Activated T-cell treated with anti-CD3 and anti-CD28 coated beads for 24 hours (primary cell): ENCODE data around the gene MAPKBP1.
"Not testable (repeated sequence)": the region's sequence is repeated elsewhere in the genome, so short reads cannot be mapped to it uniquely, and the experiment has no call there.

Experiments
- DNase-seq: peaks from one replicate; pipeline ENCODE4 v3.0.0-alpha.2; 2020; ENCODE audit warnings: low read depth

Gene MAPKBP1, protein sequence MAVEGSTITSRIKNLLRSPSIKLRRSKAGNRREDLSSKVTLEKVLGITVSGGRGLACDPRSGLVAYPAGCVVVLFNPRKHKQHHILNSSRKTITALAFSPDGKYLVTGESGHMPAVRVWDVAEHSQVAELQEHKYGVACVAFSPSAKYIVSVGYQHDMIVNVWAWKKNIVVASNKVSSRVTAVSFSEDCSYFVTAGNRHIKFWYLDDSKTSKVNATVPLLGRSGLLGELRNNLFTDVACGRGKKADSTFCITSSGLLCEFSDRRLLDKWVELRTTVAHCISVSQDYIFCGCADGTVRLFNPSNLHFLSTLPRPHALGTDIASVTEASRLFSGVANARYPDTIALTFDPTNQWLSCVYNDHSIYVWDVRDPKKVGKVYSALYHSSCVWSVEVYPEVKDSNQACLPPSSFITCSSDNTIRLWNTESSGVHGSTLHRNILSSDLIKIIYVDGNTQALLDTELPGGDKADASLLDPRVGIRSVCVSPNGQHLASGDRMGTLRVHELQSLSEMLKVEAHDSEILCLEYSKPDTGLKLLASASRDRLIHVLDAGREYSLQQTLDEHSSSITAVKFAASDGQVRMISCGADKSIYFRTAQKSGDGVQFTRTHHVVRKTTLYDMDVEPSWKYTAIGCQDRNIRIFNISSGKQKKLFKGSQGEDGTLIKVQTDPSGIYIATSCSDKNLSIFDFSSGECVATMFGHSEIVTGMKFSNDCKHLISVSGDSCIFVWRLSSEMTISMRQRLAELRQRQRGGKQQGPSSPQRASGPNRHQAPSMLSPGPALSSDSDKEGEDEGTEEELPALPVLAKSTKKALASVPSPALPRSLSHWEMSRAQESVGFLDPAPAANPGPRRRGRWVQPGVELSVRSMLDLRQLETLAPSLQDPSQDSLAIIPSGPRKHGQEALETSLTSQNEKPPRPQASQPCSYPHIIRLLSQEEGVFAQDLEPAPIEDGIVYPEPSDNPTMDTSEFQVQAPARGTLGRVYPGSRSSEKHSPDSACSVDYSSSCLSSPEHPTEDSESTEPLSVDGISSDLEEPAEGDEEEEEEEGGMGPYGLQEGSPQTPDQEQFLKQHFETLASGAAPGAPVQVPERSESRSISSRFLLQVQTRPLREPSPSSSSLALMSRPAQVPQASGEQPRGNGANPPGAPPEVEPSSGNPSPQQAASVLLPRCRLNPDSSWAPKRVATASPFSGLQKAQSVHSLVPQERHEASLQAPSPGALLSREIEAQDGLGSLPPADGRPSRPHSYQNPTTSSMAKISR (N-terminal part only)

DNA sequence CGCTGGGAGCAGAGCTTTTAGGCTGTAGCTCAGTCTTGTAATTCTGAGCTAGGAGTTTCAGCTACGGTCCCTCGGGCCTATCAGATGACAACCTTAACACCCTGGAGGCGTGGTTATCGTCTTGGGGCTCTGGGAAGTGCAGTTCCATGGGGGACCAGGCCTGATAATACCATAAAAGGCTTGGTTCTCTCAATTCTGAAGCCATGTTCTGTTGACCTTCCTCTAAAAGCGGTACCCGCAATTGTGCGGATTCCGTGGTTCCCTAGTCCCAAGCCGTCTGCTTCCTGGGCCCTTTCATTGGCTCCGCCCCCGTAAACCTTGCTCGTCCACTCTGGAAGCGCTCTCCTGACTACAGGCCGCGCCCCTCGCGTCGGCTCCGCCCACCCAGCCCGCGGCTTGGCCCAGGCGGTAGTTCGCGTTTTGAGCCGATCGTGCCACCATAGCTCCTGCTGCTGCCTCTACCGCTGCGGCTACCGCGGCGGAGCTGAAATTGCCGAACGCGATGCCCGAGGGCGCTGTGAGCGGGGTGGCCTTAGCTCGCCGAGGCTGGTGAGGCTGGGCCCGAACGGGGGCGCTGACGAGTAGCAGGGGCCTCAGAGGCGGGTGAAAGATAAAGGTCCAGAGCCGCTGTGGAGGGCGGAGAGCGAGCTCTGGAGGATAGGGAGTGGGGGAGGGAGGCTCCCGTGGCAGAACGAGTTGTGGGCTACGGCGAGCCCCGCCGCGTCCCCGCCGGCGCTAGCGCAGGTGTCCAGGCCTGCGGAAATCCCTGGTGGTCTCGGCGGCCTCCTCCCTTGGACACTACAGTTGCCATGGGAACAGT is at the start of gene MAPKBP1:
Gene MAPKBP1 (plus strand): TSS at position 423 of the 820 bp plus-strand sequence. CDS start 792 bp downstream, outside the sequence.
- peak; percentile 96 for DNase-seq

DNA sequence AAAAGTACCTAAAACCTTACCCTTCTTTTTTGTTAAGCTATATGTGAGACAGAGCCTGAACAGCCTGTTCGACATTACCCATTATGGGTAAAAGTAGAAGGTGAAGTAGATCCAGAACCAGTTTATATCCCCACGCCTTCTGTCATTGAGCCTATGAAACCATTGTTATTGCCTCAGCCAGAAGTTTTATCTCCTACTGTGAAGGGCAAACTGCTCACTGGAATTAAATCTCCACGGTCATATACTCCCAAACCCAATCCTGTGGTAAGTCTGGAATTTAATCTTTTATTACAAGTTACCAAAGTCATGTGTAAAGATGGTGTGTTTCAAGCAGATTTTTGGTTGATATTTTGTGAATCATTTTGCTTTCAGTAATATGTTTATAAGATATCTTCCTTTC is 47.1 kb upstream of the MAPKBP1 start:
- DNase-seq: no peak

DNA sequence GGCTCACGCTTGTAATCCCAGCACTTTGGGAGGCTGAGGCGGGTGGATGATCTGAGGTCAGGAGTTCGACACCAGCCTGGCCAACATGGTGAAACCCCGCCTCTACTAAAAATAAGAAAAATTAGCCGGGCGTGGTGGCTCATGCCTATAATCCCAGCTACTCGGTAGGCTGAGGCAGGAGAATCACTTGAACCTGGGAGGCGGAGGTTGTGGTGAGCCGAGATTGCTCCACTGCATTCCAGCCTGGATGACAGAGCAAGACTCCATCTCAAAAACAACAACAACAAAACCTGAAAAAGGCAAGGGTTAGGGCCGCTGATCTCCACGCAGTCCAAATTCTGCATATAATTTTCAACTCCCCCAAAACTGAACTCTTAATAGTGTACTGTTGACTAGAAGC is 46.2 kb upstream of the MAPKBP1 start:
- not testable (repeated sequence) for DNase-seq

DNA sequence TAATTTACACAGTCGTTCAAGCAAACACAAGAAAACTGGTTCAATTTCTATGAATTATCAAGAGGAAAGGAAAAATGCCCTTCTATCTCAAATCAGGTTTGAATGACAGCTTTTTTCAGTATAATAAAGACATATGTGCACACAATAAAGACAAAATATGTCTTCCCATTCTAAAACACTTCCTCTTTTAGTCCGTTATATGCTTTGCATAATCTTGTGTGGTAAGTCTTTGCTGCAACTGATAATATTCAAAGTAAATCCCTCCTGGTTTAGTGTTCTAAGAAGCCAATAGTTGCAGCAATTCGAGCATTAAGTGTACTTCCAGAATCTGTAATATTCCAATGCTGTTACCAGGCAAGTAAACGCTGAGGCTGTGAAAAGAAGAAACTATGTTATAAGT is 43.7 kb upstream of the MAPKBP1 start:
- DNase-seq: no peak

DNA sequence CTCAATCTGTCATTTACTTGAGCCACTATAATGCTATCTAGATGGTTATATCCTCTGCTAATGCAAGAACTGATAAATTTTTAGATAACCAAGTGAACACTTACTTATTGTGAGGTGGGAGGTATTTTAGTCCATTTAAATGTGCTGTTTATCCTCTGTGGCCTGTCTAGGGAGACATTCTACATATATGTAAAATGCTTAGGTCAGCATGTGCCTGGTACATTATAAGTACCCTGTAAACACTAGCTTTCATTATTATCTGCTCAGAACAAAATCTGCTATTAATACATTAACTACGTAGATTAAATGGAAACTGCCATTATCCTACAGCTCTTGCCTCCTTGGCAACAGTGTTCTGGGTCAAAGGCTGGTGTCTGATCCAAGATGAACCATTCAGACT is 41.8 kb upstream of the MAPKBP1 start:
- no peak for DNase-seq

DNA sequence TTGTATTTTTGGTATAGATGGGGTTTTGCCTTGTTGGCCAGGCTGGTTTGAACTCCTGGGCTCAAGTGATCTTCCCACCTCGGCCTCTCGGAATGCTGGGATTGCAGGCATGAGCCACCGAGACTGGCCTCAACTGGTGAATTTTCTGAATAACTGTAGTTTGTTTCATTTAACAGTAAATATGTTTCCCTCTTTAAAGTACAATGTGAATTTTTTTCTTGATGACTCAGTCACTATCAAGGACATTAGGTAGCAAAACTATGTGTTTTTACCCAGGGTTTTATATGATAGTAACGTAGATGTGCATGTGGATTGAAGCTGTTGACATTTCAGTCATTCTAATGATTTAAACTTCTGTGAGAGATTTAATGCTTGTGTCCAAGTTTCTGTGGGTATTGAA is 40.2 kb upstream of the MAPKBP1 start:
- DNase-seq: no peak

DNA sequence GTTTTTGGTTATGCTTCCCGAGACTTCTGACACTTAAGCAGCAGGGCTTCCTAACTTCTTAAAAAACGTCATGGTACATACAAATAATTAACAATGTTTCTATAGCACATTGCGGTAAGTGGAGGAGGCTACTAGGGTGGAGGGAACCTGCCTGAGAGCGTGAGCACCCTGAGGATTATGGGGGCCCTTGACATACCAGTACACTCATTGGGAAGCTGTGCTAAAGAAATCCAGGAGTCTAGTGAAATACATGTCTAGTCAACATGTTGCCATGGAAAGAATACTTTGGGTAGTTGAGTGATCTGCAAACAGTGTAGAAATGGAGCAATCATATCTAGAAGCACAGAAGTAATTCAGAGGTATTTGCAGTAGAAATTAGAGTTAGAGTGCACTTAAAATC is 39.2 kb upstream of the MAPKBP1 start:
- DNase-seq: no peak

DNA sequence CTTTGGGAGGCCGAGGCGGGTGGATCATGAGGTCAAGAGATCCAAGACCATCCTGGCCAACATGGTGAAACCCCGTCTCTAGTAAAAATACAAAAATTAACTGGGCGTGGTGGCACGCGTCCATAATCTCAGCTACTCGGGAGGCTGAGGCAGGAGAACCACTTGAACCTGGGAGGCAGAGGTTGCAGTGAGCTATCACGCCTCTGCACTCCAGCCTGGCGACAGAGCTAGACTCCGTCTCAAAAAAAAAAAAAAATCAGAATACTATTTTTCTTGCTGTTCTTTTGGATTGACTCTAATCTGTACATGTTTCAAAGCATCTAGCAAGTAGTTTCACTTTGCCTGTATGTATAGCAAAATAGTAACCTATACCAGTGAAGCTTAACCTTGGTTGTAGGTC is 38.8 kb upstream of the MAPKBP1 start:
- not testable (repeated sequence) for DNase-seq

DNA sequence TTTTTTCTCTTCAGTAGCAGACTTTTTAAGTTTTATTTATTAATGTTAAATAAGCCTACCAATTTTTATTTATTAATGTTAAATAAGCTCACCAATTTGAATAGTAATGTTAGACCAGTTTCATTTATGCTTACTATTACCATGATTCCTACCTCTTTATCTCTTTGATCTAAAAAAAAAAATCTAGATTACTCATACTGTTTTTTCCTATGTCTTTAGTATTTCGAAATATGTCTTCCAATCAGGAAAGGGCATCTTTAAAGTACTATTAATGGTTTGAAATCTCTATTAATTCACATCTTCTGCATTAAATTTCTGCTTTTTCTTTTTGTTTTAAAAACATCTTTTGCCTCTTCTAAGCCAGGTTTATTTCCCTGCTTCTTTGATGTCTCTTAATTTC is 27.5 kb upstream of the MAPKBP1 start:
- DNase-seq: no peak

DNA sequence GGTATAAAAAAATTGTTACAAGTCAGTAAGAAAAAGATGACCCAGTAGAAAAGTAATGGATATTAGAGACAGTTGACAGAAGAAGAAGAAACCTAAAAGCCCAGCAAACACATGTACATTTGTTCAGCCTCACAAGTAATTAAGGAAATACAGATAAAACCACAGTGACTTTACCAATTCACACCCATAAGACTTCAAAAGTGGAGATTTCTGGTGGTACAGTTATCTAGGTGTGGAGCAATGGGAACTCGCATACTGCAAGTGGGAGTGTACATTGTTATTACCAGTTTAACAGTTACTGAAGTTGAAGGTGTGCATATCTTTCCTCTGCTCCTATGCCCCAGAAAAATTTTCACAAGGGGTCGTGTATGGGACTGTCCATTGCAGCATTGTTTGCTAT is 18.1 kb upstream of the MAPKBP1 start:
- no peak for DNase-seq

DNA sequence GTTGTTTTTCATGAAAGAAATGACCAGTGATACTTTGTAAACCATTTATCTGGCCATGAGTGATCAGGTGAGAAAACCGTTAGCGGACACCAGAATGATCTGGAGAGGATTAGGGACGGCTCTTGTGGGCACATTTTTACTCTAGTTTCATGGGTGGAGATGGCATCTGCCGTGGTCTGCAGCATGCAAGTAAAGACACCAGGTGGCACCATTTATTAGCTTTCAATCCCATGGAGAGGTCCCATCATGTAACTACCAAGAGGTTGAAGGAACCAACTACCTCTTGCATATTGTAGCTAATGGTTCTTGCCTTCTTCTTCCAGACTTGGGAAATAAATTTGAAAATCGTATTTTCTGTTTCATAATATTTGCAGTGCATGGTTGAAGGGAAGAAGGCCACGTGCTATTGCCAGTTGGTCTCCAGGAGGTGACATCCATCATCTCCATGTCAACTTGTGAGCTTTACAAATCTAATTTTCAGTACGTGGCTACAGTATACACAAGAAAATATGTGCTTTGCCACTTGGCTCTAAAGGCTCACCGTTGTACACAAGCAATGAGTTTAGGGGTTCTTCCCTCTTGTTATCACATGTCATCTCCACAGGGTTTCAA is 1.5 kb upstream of the MAPKBP1 start:
- peak; percentile 32 for DNase-seq

DNA sequence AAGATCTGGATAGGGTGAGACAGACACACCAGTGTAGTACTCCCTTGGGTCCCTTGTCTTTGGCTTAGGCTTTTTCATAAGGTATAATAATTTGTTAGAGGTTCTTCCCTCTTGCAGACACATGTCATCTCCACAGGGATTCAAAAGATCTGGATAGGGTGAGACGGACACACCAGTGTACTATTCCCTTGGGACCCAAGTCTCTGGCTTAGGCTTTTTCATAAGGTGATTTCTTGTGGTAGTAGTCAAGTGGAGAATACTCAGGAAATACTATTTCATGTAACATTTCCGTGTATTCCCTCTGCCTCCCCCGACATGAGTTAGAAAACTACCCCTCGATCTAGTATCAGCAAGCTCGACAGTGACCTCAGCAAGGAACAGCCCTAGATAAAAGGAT is 954 bp upstream of the MAPKBP1 start:
- no peak for DNase-seq

DNA sequence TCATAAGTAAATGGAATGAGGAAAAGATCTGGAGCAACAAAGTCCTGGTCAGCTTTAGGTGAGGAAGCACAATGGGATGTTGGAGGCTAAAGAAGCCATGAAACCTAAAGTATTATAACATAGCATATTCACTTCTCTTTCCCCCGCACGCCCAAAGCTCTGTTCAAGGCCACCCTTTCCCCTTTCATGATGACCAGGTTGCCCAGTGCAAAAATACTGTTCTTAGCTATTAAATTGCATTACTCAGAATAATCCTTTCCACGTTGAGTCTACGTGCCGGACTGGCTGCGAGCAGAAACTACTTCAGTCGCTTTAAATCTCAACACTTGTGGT is 589 bp upstream of the MAPKBP1 start:
- DNase-seq: no peak

DNA sequence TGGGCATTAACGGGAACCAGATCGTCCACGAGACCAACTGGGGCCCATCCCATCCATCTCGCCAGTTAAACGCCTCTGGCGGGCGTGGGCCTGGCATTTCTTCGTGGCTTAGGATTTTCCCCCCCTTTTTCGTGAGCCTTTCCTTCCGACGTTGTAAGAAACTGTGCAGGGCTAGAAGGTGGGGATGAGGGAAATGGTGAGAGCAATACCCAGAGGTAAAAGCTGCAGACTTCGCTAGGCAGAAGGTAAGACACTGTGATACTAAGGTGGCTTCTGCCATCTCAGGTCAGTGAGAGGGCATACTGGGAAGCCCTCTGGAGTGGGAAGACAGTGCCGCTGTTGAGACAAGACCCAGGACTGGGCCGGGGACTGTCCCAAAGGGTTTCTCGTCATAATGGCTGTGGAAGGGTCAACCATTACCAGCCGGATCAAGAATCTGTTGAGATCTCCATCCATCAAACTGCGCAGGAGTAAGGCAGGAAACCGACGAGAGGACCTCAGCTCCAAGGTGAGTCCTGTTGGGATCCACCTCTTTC is 666 bp downstream of the MAPKBP1 start:
- no peak for DNase-seq

DNA sequence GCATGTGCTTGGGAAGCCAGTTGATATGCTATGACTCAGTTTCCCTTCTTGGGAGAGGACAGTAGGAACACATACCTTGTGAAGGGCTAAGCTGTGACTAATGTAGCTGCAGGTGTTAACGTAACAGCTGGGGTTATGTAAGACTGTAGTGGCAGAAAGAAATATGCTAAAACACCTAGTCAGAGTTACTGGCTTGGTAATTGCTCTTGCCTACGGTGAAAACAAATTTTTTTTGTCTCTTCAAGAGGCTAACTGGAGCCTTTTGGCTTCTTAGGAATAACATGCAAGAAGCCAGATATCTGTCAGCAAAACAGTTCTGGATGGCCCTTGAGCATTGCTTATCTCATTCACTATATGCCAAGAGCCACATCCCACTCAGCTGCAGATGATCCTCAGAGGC is 1.4 kb downstream of the MAPKBP1 start:
- DNase-seq: no peak

DNA sequence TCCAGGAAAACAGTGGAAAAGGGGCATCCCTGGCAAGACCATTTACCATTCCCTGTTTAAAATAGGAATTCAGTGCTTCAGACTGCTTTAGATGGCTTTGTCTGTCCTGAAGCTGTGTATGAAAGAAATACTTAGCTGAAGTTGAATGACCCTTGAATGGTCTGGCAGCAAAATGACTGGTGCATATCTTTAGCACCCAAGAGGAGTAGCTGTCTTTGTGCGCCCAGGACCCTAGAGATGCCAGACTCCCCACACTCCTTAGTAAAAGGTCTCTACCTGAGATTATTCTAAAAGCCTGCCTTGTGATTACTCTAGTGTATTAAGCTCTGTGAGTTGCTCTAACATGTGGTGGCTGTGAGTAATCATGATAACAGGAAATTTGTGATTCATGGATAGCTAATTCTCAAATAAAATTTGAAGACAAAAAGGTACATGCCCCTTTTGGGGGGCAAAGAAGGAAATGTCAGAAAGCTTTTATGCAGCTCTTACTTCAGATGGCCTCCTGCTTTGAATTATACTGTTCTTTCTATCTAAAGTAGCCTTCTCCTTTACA is 3.2 kb downstream of the MAPKBP1 start:
- DNase-seq: no peak

DNA sequence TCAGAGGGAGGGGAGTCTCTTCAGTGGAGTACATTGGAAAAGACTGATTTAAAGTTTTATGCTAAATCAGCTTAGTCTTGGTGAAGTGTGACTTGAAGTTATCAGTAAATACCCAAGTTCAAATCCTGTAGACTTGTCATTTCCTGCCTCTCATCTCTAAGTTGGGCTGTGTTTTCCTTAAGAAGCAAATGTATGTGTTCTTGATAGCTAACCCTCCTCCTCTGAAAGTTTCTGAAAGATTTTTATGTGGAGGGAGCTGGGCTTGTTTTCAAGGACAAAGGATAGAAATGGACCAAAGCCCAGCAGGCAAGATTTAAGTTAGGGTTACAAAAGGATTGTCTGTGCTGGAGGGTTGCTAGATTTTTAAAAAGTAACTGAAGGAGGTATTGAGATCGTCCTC is 4.2 kb downstream of the MAPKBP1 start:
- DNase-seq: no peak

DNA sequence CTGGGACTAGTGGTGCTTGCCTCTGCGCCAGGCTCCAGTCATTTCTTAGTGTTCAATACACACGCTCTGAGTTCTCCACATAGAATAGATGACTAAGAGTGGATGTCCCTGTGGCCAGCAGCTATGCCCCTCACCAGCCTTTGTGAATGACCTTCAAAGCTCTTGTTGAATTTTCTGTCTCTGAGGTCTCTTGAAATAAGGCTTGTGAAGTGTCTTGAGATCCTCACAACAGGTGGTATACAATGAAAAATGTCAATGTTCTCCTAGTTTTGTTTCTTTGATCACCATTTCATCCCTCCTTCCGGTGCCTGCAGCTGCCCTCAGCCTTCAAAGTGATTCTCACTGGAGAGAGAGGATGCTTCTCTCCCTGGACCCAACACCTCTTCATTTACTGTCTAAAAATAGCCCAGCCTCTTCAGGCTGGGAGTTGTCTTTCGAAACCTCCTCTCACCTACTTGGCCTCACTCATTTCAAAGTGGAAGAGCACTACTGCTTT is 5.4 kb downstream of the MAPKBP1 start:
- no peak for DNase-seq

DNA sequence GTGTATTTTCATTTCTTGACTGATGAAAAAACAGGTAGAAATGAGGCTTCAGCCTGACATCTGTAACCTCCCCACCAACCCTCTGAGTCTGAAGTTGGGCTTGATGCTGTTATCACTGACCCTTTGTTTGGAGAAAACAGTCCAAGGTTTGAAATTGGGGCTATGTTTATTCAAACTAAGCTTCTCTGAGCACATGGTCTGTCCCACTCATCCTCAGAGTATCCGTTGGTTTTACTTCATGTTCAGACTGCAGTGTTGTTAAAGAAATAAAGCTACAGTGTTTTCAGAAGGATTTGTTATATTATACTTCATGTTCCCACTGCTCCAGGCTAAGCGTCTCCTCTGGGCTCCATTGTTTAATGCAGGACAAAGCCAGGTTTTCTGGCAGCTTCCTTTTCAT is 6.0 kb downstream of the MAPKBP1 start:
- DNase-seq: no peak

DNA sequence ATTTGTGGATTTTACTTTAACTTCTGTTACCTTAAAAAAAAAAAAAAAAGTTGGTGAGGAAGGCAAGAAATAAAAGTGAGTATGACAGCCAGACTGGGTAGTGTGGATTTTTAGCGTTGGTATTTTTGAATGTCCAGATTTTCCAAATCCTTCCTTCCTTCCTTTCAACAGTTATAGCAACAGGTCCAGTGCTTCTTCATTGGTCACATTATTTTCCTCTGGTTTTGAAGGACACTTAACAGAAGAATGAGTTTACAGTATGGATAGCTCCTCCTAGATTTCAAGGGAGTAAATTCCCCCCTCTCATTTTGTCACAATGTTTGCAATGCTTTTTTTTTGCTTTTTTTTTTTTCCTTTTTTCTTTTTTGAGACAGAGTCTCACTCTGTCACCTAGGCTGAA is 6.4 kb downstream of the MAPKBP1 start:
- no peak for DNase-seq
